GM18868 (cell line): Measurements from ENCODE around the gene CORO2B.

Source experiments
- ATAC-seq: cut with Tn5 transposase; IDR thresholded peaks from one replicate; pipeline ENCODE4 v1.9.1; 2021; ENCODE audit warnings: mild to moderate bottlenecking, moderate library complexity; ENCODE audit not compliant: unreplicated experiment

The CORO2B gene

DNA sequence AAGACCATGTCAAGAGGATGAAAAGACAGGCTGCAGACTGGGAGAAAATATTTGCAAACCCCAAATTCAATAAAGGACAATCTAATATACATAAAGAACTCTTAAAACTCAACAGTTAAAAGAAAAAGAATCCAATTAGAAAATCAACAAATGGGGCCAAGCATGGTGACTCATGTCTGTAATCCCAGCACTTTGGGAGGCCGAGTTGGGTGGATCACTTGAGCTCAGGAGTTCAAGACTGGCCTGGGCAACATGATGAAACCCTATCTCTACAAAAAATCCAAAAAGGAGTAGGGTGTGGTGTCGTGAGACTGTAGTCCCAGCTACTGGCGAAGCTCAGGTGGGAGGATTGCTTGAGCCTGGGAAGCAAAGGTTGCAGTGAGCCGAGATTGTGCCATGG, 184.3 kb downstream of the CORO2B start:
- ATAC-seq: no peak

DNA sequence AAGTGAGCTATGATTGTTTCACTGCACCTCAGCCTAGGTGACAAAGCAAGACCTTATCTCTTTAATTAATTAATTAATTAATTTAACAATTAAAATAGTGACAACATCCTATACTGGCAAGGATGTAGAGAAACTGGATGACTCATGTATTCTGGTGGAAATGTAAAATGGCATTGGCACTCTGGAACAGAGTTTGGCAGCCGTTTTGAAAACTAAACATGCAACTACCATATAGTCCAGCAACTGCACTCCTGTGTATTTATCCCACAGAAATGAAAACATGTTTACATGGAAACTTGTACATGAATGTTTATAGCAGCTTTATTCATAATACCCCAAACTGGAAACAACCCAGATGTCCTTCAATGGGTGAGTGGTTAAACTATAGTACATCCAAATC, 185.3 kb downstream of the CORO2B start:
- ATAC-seq: no peak

DNA sequence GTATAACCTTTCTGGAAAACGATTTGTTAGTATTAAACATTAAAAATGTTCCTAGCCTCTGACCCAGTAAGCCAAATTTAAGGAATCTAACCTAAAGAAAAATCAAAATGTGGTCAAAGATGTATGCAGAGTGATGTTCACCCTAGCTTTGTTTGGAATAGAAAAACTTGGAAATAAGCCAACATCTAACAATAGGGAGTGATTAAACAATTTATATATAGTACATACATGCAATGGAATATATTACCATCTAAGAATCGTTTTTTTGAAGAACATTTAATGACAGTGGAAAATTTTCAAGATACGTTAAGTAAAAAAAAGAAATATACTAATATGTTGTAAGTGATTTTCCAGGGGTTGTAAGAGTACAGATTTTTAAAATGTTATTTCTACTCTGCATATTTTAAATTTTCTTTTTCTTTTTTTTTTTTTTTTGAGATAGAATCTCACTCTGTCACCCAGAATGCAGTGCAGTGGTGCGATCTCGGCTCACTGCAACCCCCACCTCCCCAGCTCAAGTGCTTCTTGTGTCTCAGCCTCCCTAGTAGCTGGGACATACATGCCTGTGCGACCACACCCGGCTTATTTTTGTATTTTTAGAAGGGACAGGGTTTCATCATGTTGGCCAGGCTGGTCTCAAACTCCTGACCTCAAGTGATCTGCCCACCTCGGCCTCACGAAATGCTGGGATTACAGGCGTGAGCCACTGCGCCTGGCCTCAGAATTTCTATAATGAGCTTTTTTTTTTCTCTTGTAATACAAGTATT, 187.0 kb downstream of the CORO2B start:
- ATAC-seq: no peak

DNA sequence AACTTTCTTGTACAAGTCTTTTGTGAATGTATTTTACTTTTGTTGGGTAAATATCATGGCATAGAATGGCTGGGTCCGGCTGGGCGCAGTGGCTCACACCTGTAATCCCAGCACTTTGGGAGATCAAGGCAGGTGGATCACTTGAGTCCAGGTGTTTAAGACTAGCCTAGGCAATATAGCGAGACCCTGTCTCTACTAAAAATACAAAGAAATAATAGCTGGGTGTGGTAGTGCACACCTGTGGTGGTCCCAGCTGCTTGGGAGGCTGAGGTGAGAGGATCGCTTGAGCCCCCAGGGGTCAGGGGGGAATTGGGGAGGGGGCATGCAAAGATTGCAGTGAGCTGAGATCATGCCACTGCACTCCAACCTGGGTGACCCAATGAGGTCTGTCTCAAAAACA, 189.0 kb downstream of the CORO2B start:
- no peak for ATAC-seq

DNA sequence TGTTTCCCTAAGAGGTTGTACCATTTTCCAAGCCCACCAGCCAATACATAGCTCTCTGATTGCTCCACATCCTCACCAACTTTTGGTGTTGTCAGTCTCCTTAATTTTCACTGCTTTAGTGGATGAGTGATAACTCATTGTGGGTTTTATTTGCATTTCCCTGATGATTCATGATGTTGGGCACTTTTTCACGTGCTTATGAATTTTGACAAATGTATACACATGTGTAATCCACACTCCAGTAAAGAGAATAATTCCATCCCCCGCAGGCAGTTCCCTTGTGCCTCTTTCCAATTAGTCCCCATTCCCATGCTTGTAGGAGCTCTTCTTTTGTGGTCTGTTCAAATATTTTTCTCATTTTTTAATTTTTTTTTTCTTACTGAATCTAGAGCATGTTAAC, 189.5 kb downstream of the CORO2B start:
- ATAC-seq: no peak

DNA sequence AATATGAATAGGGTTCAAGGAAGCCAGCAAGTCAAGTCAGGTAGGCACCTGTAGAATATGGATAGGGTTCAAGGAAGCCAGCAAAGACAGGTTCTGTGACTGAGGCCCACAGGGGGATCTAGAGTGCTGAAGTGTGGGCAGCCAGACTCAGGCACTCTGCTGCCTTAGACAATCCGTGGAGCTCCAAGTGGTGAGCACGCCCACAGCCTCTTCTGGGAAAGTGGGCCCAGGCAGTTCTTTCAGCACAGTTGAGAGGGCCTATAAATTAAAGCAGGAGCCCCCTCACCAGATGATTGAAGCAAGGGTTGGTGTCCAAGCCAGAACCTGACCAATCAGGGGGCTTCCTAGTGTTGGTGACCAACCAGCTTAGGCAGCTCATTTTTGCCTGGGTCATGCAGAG, 190.9 kb downstream of the CORO2B start:
- no peak for ATAC-seq

DNA sequence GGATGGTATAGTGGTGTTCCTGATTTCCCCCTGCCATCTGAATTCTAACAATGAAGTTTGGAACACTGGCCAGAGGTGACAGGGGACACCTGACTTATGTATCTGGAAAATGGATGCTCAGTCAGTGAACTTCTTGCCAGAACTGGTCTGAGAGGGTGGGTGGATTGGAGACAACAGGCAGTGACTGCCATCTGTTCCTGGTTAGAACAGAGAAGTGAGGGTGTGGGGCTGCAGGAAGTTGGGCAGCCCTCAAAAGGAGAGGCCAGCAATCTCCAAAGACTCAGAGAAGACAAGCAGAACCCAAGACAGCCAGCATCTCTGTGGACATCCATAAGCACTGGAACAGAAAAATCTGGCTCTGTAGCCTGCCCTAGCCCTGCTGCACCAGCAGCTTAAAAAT, 191.4 kb downstream of the CORO2B start:
- ATAC-seq: no peak

DNA sequence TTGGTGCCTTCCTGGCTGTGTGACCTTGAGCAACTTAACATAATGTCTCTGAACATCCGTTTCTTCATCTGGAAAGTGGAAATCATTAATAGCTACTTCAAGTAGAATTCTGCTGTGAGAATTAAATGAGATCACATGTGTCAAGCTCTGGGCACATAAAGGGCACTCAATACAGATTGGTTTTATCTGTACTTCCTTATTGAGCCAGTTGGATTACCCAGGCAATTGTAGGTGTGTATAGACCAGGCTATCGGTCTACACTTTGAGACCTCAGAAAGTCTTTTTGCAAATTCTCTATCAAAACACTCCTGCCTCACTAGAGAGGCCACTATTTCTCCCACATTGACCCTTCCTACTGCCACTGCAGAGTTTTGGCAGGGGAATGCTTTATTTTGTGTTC, 194.2 kb downstream of the CORO2B start:
- ATAC-seq: no peak

DNA sequence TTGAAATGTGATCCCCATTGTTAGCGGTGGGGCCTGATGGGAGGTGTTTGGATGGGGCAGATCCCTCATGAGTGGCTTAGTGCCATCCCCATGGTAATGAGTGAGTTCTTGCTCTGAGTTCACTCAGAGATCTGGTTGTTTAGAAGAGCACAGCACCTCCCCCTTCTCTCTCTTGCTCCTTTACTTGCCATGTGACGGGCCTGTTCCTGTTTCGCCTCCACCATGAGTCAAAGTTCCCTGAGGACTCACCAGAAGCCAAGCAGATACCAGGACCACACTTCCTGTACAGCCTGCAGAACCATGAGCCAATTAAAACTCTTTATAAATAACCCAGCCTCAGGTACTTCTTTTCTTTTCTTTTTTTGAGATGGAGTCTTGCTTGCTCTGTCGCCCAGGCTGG, 195.3 kb downstream of the CORO2B start:
- ATAC-seq: no peak

DNA sequence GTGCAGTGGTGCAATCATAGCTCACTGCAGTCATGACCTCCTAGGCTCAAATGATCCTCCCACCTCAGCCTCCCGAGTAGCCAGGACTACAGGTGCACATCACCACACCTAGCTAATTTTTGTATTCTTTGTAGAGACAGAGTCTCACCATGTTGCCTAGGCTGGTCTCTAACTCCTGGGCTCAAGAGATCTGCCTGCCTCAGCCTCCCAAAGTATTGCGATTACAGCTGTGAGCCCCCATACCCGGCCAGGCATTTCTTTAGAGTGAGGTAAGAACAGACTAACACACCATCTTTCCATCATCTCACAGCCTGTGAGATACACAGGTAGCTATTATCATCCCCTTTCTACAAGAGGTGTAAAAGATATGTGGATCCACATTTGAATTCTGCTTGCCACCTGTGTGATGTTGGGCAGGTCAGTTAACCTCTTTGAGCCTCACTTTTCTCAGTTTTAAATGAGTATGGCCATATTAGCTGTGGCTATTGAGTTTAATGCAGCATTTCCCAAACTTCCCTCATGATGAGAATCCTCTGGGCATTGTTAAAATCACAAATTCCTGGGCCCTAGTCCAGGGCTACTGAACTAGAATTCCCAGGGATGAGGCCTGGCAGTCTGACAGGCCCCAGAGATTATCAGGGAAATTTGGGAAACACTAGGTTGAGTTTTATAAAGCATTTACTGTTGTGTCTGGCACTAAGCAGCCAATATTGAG, 195.9 kb downstream of the CORO2B start:
- ATAC-seq: no peak

DNA sequence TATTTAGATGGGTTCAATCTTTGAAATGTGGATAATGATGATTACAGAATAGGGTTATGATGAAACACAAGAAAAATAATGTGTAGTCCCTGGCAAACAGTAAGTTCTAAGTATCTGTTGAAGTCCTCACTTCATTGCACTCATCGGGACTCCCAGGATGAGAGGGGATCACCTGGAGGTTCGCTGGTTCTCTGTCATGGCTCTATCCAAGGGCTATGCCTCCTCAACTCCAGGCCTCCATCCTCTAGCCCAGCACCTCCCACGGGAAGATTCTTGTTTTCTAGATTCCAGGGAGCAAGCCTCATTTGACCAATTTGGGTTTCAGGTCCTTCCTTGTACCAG, 196.4 kb downstream of the CORO2B start:
- no peak for ATAC-seq

DNA sequence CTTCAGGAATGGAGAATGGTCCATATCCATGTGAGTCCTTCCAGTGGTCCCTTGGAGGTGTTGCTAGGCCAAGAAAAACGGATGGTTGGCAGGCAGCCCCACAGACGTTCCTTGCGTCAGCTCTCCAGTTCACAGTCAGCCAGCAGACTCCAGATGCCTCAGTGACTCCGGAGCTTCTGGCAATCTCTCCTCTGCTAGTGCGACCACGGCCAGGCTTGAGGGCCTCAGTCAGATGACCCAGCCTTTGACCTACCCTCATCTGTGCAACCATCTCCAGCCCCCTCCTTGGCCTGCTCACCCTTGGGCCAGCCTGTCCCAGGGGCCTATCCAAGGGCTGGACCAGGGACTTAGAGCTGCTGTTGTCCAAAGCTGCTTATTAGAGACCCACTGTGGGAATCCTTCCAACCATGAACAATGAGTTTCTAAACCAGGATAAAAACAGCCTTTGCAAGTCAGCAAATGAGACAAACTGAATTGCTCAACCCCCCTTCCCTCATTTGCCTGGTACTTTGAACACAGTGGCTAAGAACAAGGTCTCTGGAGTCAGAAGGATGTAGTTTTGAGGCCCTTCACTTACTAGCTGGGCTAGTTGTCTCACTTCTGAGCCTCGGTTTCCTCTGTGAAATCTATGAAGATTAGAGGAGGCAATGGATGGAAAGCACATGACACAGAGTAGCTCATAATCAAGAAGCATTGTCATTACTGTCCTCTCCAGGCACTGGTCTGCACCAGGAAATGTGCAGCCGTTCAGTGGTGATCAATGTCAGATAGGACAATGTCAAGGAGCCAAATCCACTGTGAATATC, 197.1 kb downstream of the CORO2B start:
- no peak for ATAC-seq

DNA sequence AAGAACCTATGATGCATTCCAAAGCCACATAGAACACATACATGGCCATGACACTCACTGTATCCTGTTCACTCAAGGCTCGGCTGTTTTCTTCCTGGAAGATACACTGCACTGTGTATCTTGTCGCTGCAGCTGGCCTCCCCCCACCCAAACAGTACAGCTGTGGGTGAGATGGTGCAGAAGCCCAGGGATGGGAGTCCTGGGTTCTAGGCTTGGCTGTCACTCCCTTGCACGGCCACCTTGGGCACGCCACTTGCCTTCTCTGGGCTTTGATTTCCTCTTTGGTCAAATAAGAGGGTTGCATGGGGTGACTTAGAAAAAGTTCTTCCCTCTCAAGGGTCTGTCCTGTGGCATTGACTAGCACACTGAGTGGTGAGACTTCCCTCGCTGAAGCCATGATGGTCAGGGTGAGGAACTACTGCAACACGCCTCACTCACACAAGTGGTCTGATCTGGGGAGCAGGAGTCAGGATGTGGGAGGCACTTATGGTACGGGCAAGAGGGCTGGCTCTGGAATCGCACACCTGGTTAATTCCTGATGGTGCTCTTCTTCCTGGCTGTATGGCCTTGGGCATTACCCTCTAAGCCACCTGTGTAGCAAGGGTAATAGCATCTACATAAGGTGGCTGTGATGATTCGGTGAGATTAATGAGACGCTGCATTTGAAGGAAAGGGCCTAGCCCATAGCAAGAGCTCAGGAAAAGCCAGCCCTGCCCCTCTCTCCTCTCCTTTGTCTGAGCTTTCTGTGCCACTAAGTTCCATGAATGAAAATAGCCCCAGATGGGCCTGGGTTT, 197.9 kb downstream of the CORO2B start:
- ATAC-seq: no peak
